ENCODE measurements around the gene THRA. TPM values are rescaled to one million over a fixed set of nuclear protein-coding genes. Genes with fewer than 3 reads are reported as not detected.

THRA gene
- total and polyA plus RNA-seq, 2 experiments from 2014 or later: 58.1 to 87.0 TPM

- Histone ChIP-seq H3K27ac (peak overlapping the region; percentile 59), H3K4me1 (ENCODE audit: low read depth) (peaks cover 29% of the 10 kb centered on the region), H3K9me3 (ENCODE audit: low read depth) (no peaks in the 10 kb centered on the region), H3K27me3 (no peaks in the 10 kb centered on the region), H3K36me3 (no peaks in the 10 kb centered on the region), H3K4me3 (peak overlapping the region; percentile 36)
- TF ChIP-seq, protein P1, sequence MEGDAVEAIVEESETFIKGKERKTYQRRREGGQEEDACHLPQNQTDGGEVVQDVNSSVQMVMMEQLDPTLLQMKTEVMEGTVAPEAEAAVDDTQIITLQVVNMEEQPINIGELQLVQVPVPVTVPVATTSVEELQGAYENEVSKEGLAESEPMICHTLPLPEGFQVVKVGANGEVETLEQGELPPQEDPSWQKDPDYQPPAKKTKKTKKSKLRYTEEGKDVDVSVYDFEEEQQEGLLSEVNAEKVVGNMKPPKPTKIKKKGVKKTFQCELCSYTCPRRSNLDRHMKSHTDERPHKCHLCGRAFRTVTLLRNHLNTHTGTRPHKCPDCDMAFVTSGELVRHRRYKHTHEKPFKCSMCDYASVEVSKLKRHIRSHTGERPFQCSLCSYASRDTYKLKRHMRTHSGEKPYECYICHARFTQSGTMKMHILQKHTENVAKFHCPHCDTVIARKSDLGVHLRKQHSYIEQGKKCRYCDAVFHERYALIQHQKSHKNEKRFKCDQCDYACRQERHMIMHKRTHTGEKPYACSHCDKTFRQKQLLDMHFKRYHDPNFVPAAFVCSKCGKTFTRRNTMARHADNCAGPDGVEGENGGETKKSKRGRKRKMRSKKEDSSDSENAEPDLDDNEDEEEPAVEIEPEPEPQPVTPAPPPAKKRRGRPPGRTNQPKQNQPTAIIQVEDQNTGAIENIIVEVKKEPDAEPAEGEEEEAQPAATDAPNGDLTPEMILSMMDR (IDR thresholded peaks at IDR 0.05; ENCODE audit: low read depth, low read length): no peak
- no peak for DNase-seq (ENCODE audit: low read depth in 1 of 2, low spot score in 1 of 2)
These were observed 37.1 kb downstream of the THRA start for GRCh38 chr17:40099619-40100418.

DNA sequence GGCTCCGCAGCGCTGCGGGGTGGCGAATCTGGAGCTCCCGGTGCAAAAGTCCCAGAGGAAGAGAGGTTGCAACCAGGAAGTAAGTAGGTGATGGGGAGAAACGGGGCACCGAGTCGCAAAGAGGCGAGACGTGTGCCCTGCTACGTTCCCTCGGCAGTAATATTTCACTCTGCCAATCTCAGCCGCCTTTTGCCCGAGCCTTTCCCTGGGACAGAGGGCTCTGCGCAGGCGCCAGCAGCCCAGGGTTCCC lies 37.6 kb downstream of the THRA start, which contains the start of gene NR1D1:
Gene NR1D1, minus strand, starts transcription at position 171 of the 250 bp plus-strand sequence. CDS start 495 bp downstream, outside the sequence.
- TF ChIP-seq, protein P1 (IDR thresholded peaks at IDR 0.05; ENCODE audit: low read depth, low read length): no peak
- Histone ChIP-seq H3K9me3 (ENCODE audit: low read depth) (no peaks in the 10 kb centered on the region), H3K27ac (peak within 1 kb of the TSS; percentile 71), H3K27me3 (no peaks in the 10 kb centered on the region), H3K4me1 (ENCODE audit: low read depth) (peaks cover 29% of the 10 kb centered on the region), H3K4me3 (peak within 1 kb of the TSS; percentile 36), H3K36me3 (no peaks in the 10 kb centered on the region)
- no peak for DNase-seq (ENCODE audit: low read depth in 1 of 2, low spot score in 1 of 2)

- peak; percentile 98 to 99 for DNase-seq (ENCODE audit: low read depth in 1 of 2, low spot score in 1 of 2)
- no peaks in the 10 kb centered on the region for H3K27me3 ChIP-seq
- H3K4me1 ChIP-seq (ENCODE audit: low read depth): peaks cover 29% of the 10 kb centered on the region
- no peaks in the 10 kb centered on the region for H3K9me3 ChIP-seq (ENCODE audit: low read depth)
- peak overlapping the region; percentile 71 for H3K27ac ChIP-seq
- peak overlapping the region; percentile 36 for H3K4me3 ChIP-seq
- TF ChIP-seq, protein P1 (IDR thresholded peaks at IDR 0.05; ENCODE audit: low read depth, low read length): no peak
- H3K36me3 ChIP-seq: no peaks in the 10 kb centered on the region
These were observed 38.1 kb downstream of the THRA start for GRCh38 chr17:40100669-40101366.

GRCh38 chr17:40101367-40102210 lies 38.8 kb downstream of the THRA start:
- H3K27me3 ChIP-seq: no peaks in the 10 kb centered on the region
- no peaks in the 10 kb centered on the region for H3K36me3 ChIP-seq
- H3K4me3 ChIP-seq: no peak overlapping the region
- no peak for DNase-seq (ENCODE audit: low read depth in 1 of 2, low spot score in 1 of 2)
- peaks cover 29% of the 10 kb centered on the region for H3K4me1 ChIP-seq (ENCODE audit: low read depth)
- H3K9me3 ChIP-seq (ENCODE audit: low read depth): no peaks in the 10 kb centered on the region
- H3K27ac ChIP-seq: peak overlapping the region; percentile 71
- TF ChIP-seq, protein P1 (IDR thresholded peaks at IDR 0.05; ENCODE audit: low read depth, low read length): no peak

GRCh38 chr17:40103071-40103661 lies 40.4 kb downstream of the THRA start:
- Histone ChIP-seq H3K36me3 (no peaks in the 10 kb centered on the region), H3K9me3 (ENCODE audit: low read depth) (no peaks in the 10 kb centered on the region), H3K27ac (peak overlapping the region; percentile 76), H3K4me3 (no peak overlapping the region), H3K4me1 (ENCODE audit: low read depth) (peaks cover 41% of the 10 kb centered on the region), H3K27me3 (no peaks in the 10 kb centered on the region)
- TF ChIP-seq, protein P1 (IDR thresholded peaks at IDR 0.05; ENCODE audit: low read depth, low read length): no peak
- no peak for DNase-seq (ENCODE audit: low read depth in 1 of 2, low spot score in 1 of 2)
